HepG2 (cell line): Measurements from ENCODE around the gene BCL7A. TPM values are rescaled to one million over a fixed set of nuclear protein-coding genes. Genes with fewer than 3 reads are reported as not detected.

Source experiments
- ADNP ChIP-seq: sonication (generic); formaldehyde crosslinking; IDR thresholded peaks from 2 replicates; pipeline ENCODE4 v1.4.0; 2020; ENCODE audit warnings: missing genetic modification reagents
- BRD4 ChIP-seq: sonication (generic); formaldehyde crosslinking; IDR thresholded peaks from 2 replicates; pipeline ENCODE4 v1.4.0; 2020; ENCODE audit warnings: missing genetic modification reagents
- ELF3 ChIP-seq: IDR thresholded peaks from 2 replicates; pipeline ENCODE4 v1.6.1; 2016; ENCODE audit warnings: missing genetic modification reagents, missing compliant biosample characterization
- FOXA1 ChIP-seq, 2 experiments: fragments of 450-650 bp in 1 of 2; sonication (generic) in 1 of 2; formaldehyde crosslinking in 1 of 2; IDR thresholded peaks; 2 replicates each; pipeline versions ENCODE4 v1.4.0 to v1.6.1; 2016 to 2020; ENCODE audit warnings: missing genetic modification reagents in 1 of 2
- FOXO4 ChIP-seq: sonication (generic); formaldehyde crosslinking; conservative IDR thresholded peaks from 2 replicates; pipeline ENCODE4 v1.8.1; 2023; ENCODE audit warnings: missing genetic modification reagents
- GABPA ChIP-seq, 2 experiments: IDR thresholded peaks; 2 replicates each; pipeline ENCODE4 v1.6.1; 2011 to 2016; ENCODE audit warnings: low read depth in 2 of 2, low read length in 1 of 2, missing biosample characterization in 1 of 2, missing genetic modification characterization in 1 of 2
- HMG20A ChIP-seq: IDR thresholded peaks from 2 replicates; pipeline ENCODE4 v1.6.1; 2016; ENCODE audit warnings: borderline replicate concordance
- KAT7 ChIP-seq: IDR thresholded peaks from 2 replicates; pipeline ENCODE4 v1.6.1; 2018; ENCODE audit warnings: borderline replicate concordance, missing compliant biosample characterization
- LBX2 ChIP-seq: sonication (generic); formaldehyde crosslinking; IDR thresholded peaks from 2 replicates; pipeline ENCODE4 v1.5.0; 2020; ENCODE audit warnings: missing genetic modification reagents, mild to moderate bottlenecking, borderline replicate concordance
- MAFF ChIP-seq: IDR thresholded peaks from 2 replicates; pipeline ENCODE4 v1.6.1; 2011; ENCODE audit warnings: low read depth, low read length, improper control_type of control experiment
- MTA1 ChIP-seq: sonication (generic); formaldehyde crosslinking; IDR thresholded peaks from 2 replicates; pipeline ENCODE4 v1.4.0; 2020; ENCODE audit warnings: missing genetic modification reagents, mild to moderate bottlenecking, borderline replicate concordance
- YY1 ChIP-seq: IDR thresholded peaks from 2 replicates; pipeline ENCODE4 v1.6.1; 2011; ENCODE audit warnings: low read length, low read depth, moderate library complexity, mild to moderate bottlenecking; ENCODE audit not compliant: insufficient read depth, insufficient replicate concordance
- ZFP91 ChIP-seq: sonication (generic); formaldehyde crosslinking; IDR thresholded peaks from 2 replicates; pipeline ENCODE4 v1.9.0; 2022; ENCODE audit warnings: missing genetic modification reagents, mild to moderate bottlenecking, borderline replicate concordance
- ZKSCAN5 ChIP-seq: sonication (generic); formaldehyde crosslinking; IDR thresholded peaks from 2 replicates; pipeline ENCODE4 v1.5.1; 2020; ENCODE audit warnings: mild to moderate bottlenecking, missing genetic modification reagents
- ZNF709 ChIP-seq: sonication (generic); formaldehyde crosslinking; IDR thresholded peaks from 2 replicates; pipeline ENCODE4 v1.5.0; 2020; ENCODE audit warnings: mild to moderate bottlenecking, missing genetic modification reagents
- ZSCAN31 ChIP-seq: sonication (generic); formaldehyde crosslinking; IDR thresholded peaks from 2 replicates; pipeline ENCODE4 v1.5.0; 2020; ENCODE audit warnings: low read depth, mild to moderate bottlenecking, missing genetic modification reagents
- polyA plus RNA-seq, 8 experiments: library from polyadenylated mRNA; depleted of rRNA in 3 of 8; stranded (reverse) in 7 of 8; unstranded in 1 of 8; fragments of >200 nt; fragmentation: Illumina TruSeq in 4 of 8; extraction: Trizol in 4 of 8; gene quantifications; 2 replicates each; pipeline versions ENCODE4 v1.2.1 to v1.2.3, GENCODE V29; 2011 to 2016; ENCODE audit warnings: low read depth in 4 of 8, missing spikeins in 1 of 8, mixed read lengths in 1 of 8; ENCODE audit not compliant: insufficient read depth in 1 of 8
- total RNA-seq, 5 experiments: library from RNA; depleted of rRNA; stranded (reverse); fragments of >200 nt; fragmentation: Illumina TruSeq; extraction: Trizol; gene quantifications; 2 replicates each; pipeline ENCODE4 v1.2.3, GENCODE V29; 2016; ENCODE audit warnings: low read depth in 1 of 5
- TF ChIP-seq, protein P1 (sequence below): IDR thresholded peaks from 2 replicates; pipeline ENCODE4 v1.6.1; 2012; ENCODE audit warnings: low read depth, low read length, improper control_type of control experiment
- TF ChIP-seq, protein P2 (sequence below): sonication (generic); formaldehyde crosslinking; IDR thresholded peaks from 2 replicates; pipeline ENCODE4 v1.4.0; 2020; ENCODE audit warnings: missing genetic modification reagents, borderline replicate concordance

BCL7A gene
- total and polyA plus RNA-seq, 2 of the 13 experiments (the other 11 are each of a cell fraction or from before 2014, with no cell fraction given): 4.1 to 6.2 TPM

- TF ChIP-seq MAFF (peak; percentile 19; the same call in 1 of the 2 replicates), GABPA (IDR thresholded peaks at IDR 0.05; ENCODE audit: low read depth, low read length) (peak; percentile 5; the same call in 1 of the 2 replicates), GABPA (CRISPR knock-in tag; IDR thresholded peaks at IDR 0.05; ENCODE audit: low read depth) (peak; percentile 39; the same call in 1 of the 2 replicates), FOXA1 (IDR thresholded peaks at IDR 0.05) (no peak), FOXA1 (CRISPR knock-in tag; IDR thresholded peaks at IDR 0.05) (peak; percentile 65), KAT7 (0 out of 2 replicates have a peak, but pooled peaks have one; percentile 44), LBX2 (CRISPR knock-in tag) (no peak), HMG20A (CRISPR knock-in tag) (0 out of 2 replicates have a peak, but pooled peaks have one; percentile 10), ZSCAN31 (no peak), MTA1 (CRISPR knock-in tag) (0 out of 2 replicates have a peak, but pooled peaks have one; percentile 8), YY1 (peak; percentile 48), ZKSCAN5 (no peak), ADNP (CRISPR knock-in tag) (no peak), ZNF709 (no peak), ZFP91 (CRISPR knock-in tag) (peak; percentile 50; the same call in 1 of the 2 replicates), BRD4 (CRISPR knock-in tag) (no peak), FOXO4 (CRISPR knock-in tag) (no peak), ELF3 (CRISPR knock-in tag) (peak; percentile 34; the same call in 1 of the 2 replicates)
- TF ChIP-seq, protein P1, sequence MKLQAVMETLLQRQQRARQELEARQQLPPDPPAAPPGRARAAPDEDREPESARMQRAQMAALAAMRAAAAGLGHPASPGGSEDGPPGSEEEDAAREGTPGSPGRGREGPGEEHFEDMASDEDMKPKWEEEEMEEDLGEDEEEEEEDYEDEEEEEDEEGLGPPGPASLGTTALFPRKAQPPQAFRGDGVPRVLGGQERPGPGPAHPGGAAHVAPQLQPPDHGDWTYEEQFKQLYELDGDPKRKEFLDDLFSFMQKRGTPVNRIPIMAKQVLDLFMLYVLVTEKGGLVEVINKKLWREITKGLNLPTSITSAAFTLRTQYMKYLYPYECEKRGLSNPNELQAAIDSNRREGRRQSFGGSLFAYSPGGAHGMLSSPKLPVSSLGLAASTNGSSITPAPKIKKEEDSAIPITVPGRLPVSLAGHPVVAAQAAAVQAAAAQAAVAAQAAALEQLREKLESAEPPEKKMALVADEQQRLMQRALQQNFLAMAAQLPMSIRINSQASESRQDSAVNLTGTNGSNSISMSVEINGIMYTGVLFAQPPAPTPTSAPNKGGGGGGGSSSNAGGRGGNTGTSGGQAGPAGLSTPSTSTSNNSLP: no peak
- TF ChIP-seq, protein P2, sequence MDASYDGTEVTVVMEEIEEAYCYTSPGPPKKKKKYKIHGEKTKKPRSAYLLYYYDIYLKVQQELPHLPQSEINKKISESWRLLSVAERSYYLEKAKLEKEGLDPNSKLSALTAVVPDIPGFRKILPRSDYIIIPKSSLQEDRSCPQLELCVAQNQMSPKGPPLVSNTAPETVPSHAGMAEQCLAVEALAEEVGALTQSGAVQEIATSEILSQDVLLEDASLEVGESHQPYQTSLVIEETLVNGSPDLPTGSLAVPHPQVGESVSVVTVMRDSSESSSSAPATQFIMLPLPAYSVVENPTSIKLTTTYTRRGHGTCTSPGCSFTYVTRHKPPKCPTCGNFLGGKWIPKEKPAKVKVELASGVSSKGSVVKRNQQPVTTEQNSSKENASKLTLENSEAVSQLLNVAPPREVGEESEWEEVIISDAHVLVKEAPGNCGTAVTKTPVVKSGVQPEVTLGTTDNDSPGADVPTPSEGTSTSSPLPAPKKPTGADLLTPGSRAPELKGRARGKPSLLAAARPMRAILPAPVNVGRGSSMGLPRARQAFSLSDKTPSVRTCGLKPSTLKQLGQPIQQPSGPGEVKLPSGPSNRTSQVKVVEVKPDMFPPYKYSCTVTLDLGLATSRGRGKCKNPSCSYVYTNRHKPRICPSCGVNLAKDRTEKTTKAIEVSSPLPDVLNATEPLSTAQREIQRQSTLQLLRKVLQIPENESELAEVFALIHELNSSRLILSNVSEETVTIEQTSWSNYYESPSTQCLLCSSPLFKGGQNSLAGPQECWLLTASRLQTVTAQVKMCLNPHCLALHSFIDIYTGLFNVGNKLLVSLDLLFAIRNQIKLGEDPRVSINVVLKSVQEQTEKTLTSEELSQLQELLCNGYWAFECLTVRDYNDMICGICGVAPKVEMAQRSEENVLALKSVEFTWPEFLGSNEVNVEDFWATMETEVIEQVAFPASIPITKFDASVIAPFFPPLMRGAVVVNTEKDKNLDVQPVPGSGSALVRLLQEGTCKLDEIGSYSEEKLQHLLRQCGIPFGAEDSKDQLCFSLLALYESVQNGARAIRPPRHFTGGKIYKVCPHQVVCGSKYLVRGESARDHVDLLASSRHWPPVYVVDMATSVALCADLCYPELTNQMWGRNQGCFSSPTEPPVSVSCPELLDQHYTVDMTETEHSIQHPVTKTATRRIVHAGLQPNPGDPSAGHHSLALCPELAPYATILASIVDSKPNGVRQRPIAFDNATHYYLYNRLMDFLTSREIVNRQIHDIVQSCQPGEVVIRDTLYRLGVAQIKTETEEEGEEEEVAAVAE (CRISPR knock-in tag): no peak
These were observed 41.4 kb downstream of the BCL7A start (continued) for GRCh38 chr12:122062832-122063693.
